HepG2 (cell line): ENCODE results near the gene GSTM2. TPM values are rescaled to one million over a fixed set of nuclear protein-coding genes. Genes with fewer than 3 reads are reported as not detected.

Experiments
- ATAC-seq: fragments of 200-7000 bp; cut with Tn5 transposase; 3 replicates; pipeline ENCODE4 v1.9.1; 2020; ENCODE audit warnings: mild to moderate bottlenecking, moderate library complexity
- BruUV-seq: library from RNA; stranded (reverse); fragments of 400-500 nt; replicated peaks from 2 replicates; lab custom pipeline; 2021; lab: Mats Ljungman, UMichigan
- CTCF ChIA-PET: fragments of 300-600 bp; formaldehyde crosslinking; extraction: SDS; loops from one replicate; lab custom pipeline; 2021; ENCODE audit warnings: low total read pairs, inconsistent platforms, low intra/inter-chr PET ratio; lab: Yijun Ruan, JAX
- POLR2A ChIA-PET: fragments of 350-600 bp; sonication (Branson Sonifier 250); formaldehyde crosslinking; loops from one replicate; lab custom pipeline; 2020; ENCODE audit warnings: antibody characterized with exemption, inconsistent platforms; lab: Yijun Ruan, JAX
- DNase-seq: peaks from one replicate; pipeline ENCODE4 v3.0.0-alpha.2; 2015; ENCODE audit warnings: low spot score
- FAIRE-seq: peaks from 3 replicates; lab custom pipeline; 2011; peaks lifted over from hg19 to GRCh38; lab: Jason Lieb, UNC
- H2AFZ ChIP-seq: one replicate; pipeline ENCODE4 v1.6.1; 2011; ENCODE audit warnings: low read length, inconsistent platforms
- H3K27ac ChIP-seq: fragments of 300-600 bp; 3 replicates; pipeline ENCODE4 v1.8.0; 2011; ENCODE audit warnings: mixed run types, mild to moderate bottlenecking, mixed read lengths, low read length, inconsistent platforms; ENCODE audit not compliant: insufficient read depth; ENCODE audit errors: extremely low read length
- H3K27me3 ChIP-seq, 2 experiments: fragments of 200-600 bp in 1 of 2; 2 replicates in 1 of 2; 3 replicates in 1 of 2; pipeline versions ENCODE4 v1.6.0 to v1.8.0; 2011; ENCODE audit warnings: low read length in 2 of 2, mild to moderate bottlenecking in 2 of 2, moderate library complexity in 2 of 2, inconsistent platforms in 1 of 2; ENCODE audit not compliant: insufficient read depth in 2 of 2, control insufficient read depth in 1 of 2
- H3K36me3 ChIP-seq, 2 experiments: fragments of 200-600 bp in 1 of 2; replicated peaks in 1 of 2; 2 replicates in 1 of 2; 3 replicates in 1 of 2; pipeline versions ENCODE4 v1.5.1 to v1.8.0; 2011; ENCODE audit warnings: low read length in 2 of 2, inconsistent platforms in 1 of 2; ENCODE audit not compliant: insufficient read depth in 2 of 2, control insufficient read depth in 1 of 2
- H3K4me1 ChIP-seq: 2 replicates; pipeline ENCODE4 v1.5.1; 2012; ENCODE audit warnings: low read length, inconsistent platforms; ENCODE audit not compliant: insufficient read depth
- H3K4me2 ChIP-seq: 2 replicates; pipeline ENCODE4 v1.6.0; 2011; ENCODE audit warnings: low read depth, low read length, inconsistent platforms
- H3K4me3 ChIP-seq, 3 experiments: fragments of 200-600 bp in 1 of 3; sonication (generic), shearing (Covaris generic) in 1 of 3; replicated peaks in 1 of 3; 2 replicates each; pipeline ENCODE4 v1.5.1; 2011 to 2016; ENCODE audit warnings: low read length in 3 of 3, inconsistent platforms in 2 of 3, low read depth in 2 of 3, mild to moderate bottlenecking in 2 of 3, control low read depth in 1 of 3, mixed read lengths in 1 of 3; ENCODE audit not compliant: insufficient read depth in 1 of 3
- H3K79me2 ChIP-seq: one replicate; pipeline ENCODE4 v1.6.1; 2011; ENCODE audit warnings: low read length, inconsistent platforms; ENCODE audit not compliant: insufficient read depth
- H3K9ac ChIP-seq: 2 replicates; pipeline ENCODE4 v1.6.0; 2011; ENCODE audit warnings: mild to moderate bottlenecking, low read depth, low read length, inconsistent platforms; ENCODE audit not compliant: insufficient read depth
- H3K9me3 ChIP-seq: 2 replicates; pipeline ENCODE4 v1.5.1; 2012; ENCODE audit warnings: mild to moderate bottlenecking, low read length
- H4K20me1 ChIP-seq: 2 replicates; pipeline ENCODE4 v1.6.0; 2011; ENCODE audit warnings: inconsistent platforms, mild to moderate bottlenecking, low read length, moderate library complexity; ENCODE audit not compliant: insufficient read depth
- ZNF552 ChIP-seq: sonication (generic); formaldehyde crosslinking; IDR thresholded peaks from 2 replicates; pipeline ENCODE4 v1.9.0; 2022; ENCODE audit warnings: missing genetic modification reagents, mild to moderate bottlenecking, borderline replicate concordance
- ZNF891 ChIP-seq: sonication (generic); formaldehyde crosslinking; IDR thresholded peaks from 2 replicates; pipeline ENCODE4 v1.5.0; 2020; ENCODE audit warnings: mild to moderate bottlenecking, missing genetic modification reagents
- WGBS: methylation state at CpG from one replicate; pipeline ENCODE4 v1.1.6; 2017; ENCODE audit warnings: low lambda C conversion rate; 5-methylcytosine and 5-hydroxymethylcytosine counted together
- in situ Hi-C: cut with HindIII; loops from 2 replicates; pipeline ENCODE4 v1.10.0; 2017; ENCODE audit warnings: low pct_unique_long_range_greater_than_20kb; ENCODE audit not compliant: extremely low pct_ligation_motif_present
- intact Hi-C: fragments of 100-400 bp; cut with micrococcal nuclease; formaldehyde crosslinking; loops from one replicate; pipeline ENCODE4 v1.10.0; 2022; ENCODE audit not compliant: unreplicated experiment
- polyA plus RNA-seq, 8 experiments: library from polyadenylated mRNA; depleted of rRNA in 3 of 8; stranded (reverse) in 7 of 8; unstranded in 1 of 8; fragments of >200 nt; fragmentation: Illumina TruSeq in 4 of 8; extraction: Trizol in 4 of 8; gene quantifications; 2 replicates each; pipeline versions ENCODE4 v1.2.1 to v1.2.3, GENCODE V29; 2011 to 2016; ENCODE audit warnings: low read depth in 4 of 8, missing spikeins in 1 of 8, mixed read lengths in 1 of 8; ENCODE audit not compliant: insufficient read depth in 1 of 8
- total RNA-seq, 5 experiments: library from RNA; depleted of rRNA; stranded (reverse); fragments of >200 nt; fragmentation: Illumina TruSeq; extraction: Trizol; gene quantifications; 2 replicates each; pipeline ENCODE4 v1.2.3, GENCODE V29; 2016; ENCODE audit warnings: low read depth in 1 of 5
- TF ChIP-seq, protein P1 (sequence below): sonication (generic); formaldehyde crosslinking; IDR thresholded peaks from 2 replicates; pipeline ENCODE4 v1.5.0; 2020; ENCODE audit warnings: missing genetic modification reagents

The GSTM2 gene
- total and polyA plus RNA-seq, 2 of the 13 experiments (the other 11 are each of a cell fraction or from before 2014, with no cell fraction given): 7.0 to 15.0 TPM

DNA sequence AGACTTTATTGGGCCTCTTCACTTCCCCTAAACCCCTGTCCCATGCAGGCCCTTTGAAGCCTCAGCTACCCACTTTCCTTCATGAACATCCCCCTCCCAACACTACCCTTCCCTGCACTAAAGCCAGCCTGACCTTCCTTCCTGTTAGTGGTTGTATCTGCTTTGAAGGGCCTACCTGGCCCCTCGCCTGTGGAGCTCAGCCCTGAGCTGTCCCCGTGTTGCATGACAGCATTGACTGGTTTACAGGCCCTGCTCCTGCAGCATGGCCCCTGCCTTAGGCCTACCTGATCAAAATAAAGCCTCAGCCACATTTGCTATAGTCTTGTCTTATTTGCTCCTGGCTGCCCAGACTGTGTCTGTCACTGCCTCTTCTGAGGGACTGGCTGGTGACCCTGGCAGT, 6.5 kb upstream of the GSTM2 start:
- no peak for DNase-seq
- no peaks in the 10 kb centered on the region; a peak in 2 of 5 replicates for H3K36me3 ChIP-seq
- H3K9ac ChIP-seq: no peak overlapping the region
- H3K27me3 ChIP-seq: no peaks in the 10 kb centered on the region
- no peaks in the 10 kb centered on the region for H3K79me2 ChIP-seq
- peaks cover 22% of the 10 kb centered on the region; the same call in 1 of the 2 replicates for H3K4me1 ChIP-seq
- POLR2A ChIA-PET: no interaction called here
- no peak overlapping the region for H2AFZ ChIP-seq
- no peaks in the 10 kb centered on the region for H3K9me3 ChIP-seq
- BruUV-seq: no TSS peak
- intact Hi-C loops (no loop called here), in situ Hi-C loops (loop anchor here (10.0 kb wide), 1 partner anchor 53 kb away; the partner anchor contains the start of gene GSTM5)
- TF ChIP-seq ZNF891 (CRISPR knock-in tag): no peak
- TF ChIP-seq, protein P1, sequence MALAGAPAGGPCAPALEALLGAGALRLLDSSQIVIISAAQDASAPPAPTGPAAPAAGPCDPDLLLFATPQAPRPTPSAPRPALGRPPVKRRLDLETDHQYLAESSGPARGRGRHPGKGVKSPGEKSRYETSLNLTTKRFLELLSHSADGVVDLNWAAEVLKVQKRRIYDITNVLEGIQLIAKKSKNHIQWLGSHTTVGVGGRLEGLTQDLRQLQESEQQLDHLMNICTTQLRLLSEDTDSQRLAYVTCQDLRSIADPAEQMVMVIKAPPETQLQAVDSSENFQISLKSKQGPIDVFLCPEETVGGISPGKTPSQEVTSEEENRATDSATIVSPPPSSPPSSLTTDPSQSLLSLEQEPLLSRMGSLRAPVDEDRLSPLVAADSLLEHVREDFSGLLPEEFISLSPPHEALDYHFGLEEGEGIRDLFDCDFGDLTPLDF: no peak
- H3K4me2 ChIP-seq: no peak overlapping the region
- ATAC-seq: no peak
- WGBS: 88% methylated on average over 2 of the region's 2 CpGs
- no peak overlapping the region for H3K27ac ChIP-seq
- H4K20me1 ChIP-seq: no peaks in the 10 kb centered on the region
- no peak overlapping the region for H3K4me3 ChIP-seq
- FAIRE-seq: no peak
- CTCF ChIA-PET: no interaction called here

GRCh38 chr1:109664671-109665070, 3.2 kb upstream of the GSTM2 start:
- no peak overlapping the region for H2AFZ ChIP-seq
- H3K4me3 ChIP-seq: no peak overlapping the region
- no peak overlapping the region for H3K4me2 ChIP-seq
- no peak overlapping the region for H3K27ac ChIP-seq
- no peak for ATAC-seq
- no TSS peak for BruUV-seq
- H3K9ac ChIP-seq: no peak overlapping the region
- POLR2A ChIA-PET: no interaction called here
- 38% methylated on average over 1 of the region's 1 CpG for WGBS
- no peak for FAIRE-seq
- intact Hi-C loops: no loop called here
- H3K27me3 ChIP-seq: no peaks in the 10 kb centered on the region
- peaks cover 20% of the 10 kb centered on the region for H3K4me1 ChIP-seq
- H4K20me1 ChIP-seq: no peaks in the 10 kb centered on the region
- H3K36me3 ChIP-seq: no peaks in the 10 kb centered on the region; a peak in 2 of 5 replicates
- CTCF ChIA-PET: no interaction called here
- H3K9me3 ChIP-seq: no peaks in the 10 kb centered on the region
- no peaks in the 10 kb centered on the region for H3K79me2 ChIP-seq
- TF ChIP-seq ZNF552: no peak
- TF ChIP-seq, all 625 proteins: peak for 0
- DNase-seq: no peak
- in situ Hi-C loops: loop anchor here (10.0 kb wide), 1 partner anchor 50 kb away; the partner anchor contains the start of gene GSTM5
